ENCODE measurements around the gene CLCC1.
"Not testable (repeated sequence)": the region's sequence is repeated elsewhere in the genome, so short reads cannot be mapped to it uniquely, and the experiment has no call there.

CLCC1 gene

DNA sequence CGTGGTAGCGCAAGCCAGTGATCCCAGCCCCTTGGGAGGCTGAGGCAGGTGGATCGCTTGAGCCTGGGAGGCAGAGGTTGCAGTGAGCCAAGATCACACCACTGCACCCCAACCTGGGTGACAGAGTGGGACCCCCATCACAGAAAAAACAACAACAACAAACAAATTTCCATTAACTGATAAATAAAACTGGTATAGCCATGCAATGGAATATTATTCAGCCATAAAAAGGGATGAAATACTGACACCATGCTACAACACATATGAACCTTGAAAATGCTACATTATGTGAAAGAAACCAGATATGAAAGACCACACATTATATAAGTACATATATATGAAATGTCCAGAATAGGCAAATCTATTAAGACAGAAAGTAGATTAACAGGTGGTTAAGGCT is 12.0 kb downstream of the CLCC1 start:
- Histone ChIP-seq H3K4me1 (no peaks in the 10 kb centered on the region), H3K27ac (no peak overlapping the region), H3K4me3 (ENCODE audit: low read depth, low read length) (no peak overlapping the region), H3K4me2 (ENCODE audit: low read length) (no peak overlapping the region), H3K27me3 (ENCODE audit: control insufficient read depth, insufficient read depth, low read length) (no peaks in the 10 kb centered on the region), H3K36me3 (ENCODE audit: control insufficient read depth, insufficient read depth, low read length) (no peaks in the 10 kb centered on the region), H3K79me2 (peaks cover 3% of the 10 kb centered on the region), H3K9ac (no peak overlapping the region), H3K9me3 (ENCODE audit: control insufficient read depth, low read length) (no peaks in the 10 kb centered on the region), H2AFZ (no peak overlapping the region)
- TF ChIP-seq, protein P1, sequence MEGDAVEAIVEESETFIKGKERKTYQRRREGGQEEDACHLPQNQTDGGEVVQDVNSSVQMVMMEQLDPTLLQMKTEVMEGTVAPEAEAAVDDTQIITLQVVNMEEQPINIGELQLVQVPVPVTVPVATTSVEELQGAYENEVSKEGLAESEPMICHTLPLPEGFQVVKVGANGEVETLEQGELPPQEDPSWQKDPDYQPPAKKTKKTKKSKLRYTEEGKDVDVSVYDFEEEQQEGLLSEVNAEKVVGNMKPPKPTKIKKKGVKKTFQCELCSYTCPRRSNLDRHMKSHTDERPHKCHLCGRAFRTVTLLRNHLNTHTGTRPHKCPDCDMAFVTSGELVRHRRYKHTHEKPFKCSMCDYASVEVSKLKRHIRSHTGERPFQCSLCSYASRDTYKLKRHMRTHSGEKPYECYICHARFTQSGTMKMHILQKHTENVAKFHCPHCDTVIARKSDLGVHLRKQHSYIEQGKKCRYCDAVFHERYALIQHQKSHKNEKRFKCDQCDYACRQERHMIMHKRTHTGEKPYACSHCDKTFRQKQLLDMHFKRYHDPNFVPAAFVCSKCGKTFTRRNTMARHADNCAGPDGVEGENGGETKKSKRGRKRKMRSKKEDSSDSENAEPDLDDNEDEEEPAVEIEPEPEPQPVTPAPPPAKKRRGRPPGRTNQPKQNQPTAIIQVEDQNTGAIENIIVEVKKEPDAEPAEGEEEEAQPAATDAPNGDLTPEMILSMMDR (IDR thresholded peaks at IDR 0.05), result no peak

DNA sequence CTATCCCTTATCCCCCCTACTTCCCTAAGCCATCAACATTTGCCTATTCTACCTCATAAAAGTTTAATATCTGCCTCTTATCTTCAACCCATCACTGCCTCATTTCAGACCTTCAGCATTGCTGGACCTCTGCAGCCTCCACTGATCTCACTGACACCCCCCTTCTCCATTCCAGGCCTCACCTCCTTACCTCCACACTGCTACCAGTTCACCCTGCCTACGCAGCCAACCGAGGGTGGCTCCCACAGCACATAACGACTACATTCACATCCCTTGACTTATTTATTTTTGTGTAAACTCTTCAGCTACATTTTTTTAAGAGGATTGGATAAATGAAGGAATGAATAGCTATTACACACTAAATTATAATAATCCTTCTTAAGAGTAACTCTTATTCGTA is 14.2 kb downstream of the CLCC1 start:
- Histone ChIP-seq H3K36me3 (ENCODE audit: control insufficient read depth, insufficient read depth, low read length) (no peaks in the 10 kb centered on the region), H3K9me3 (ENCODE audit: control insufficient read depth, low read length) (no peaks in the 10 kb centered on the region), H3K27ac (no peak overlapping the region), H3K4me1 (no peaks in the 10 kb centered on the region), H3K9ac (no peak overlapping the region), H2AFZ (no peak overlapping the region), H3K27me3 (ENCODE audit: control insufficient read depth, insufficient read depth, low read length) (no peaks in the 10 kb centered on the region), H3K4me3 (ENCODE audit: low read depth, low read length) (no peak overlapping the region), H3K4me2 (ENCODE audit: low read length) (no peak overlapping the region), H3K79me2 (peaks cover 1% of the 10 kb centered on the region)
- TF ChIP-seq, protein P1 (IDR thresholded peaks at IDR 0.05), result no peak

DNA sequence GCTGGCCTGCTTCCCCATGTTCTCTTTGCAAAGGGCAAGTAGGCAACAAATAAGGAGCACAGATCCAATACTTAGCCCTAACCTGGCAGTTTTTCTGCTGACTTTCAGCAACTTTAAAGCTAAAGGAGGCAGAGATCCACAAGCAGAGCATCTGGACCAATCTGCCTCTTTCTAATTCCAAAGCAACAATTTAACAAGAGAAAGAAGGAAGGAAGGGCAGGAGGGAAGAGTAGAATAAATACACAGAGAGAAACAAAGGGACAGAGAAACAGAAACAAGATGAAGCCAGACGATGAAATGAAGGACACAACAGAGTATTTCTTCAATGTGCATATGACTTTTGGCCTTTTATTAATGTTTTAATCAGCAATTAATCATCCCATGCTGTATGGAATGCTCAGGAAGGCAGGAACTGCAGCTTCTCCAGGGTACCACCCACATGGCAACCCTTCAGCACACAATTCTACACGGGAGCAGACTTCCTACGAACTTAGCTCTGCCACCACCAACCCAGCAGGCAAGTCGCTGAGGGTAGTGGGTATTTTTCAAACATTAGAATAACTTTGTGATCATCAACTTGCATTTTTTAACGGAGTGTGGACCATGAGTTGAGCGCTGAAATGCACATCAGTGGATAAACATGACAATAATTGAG is 15.3 kb downstream of the CLCC1 start:
- no peak overlapping the region for H3K4me3 ChIP-seq (ENCODE audit: low read depth, low read length)
- no peaks in the 10 kb centered on the region for H3K27me3 ChIP-seq (ENCODE audit: control insufficient read depth, insufficient read depth, low read length)
- no peaks in the 10 kb centered on the region for H3K79me2 ChIP-seq
- no peaks in the 10 kb centered on the region for H3K36me3 ChIP-seq (ENCODE audit: control insufficient read depth, insufficient read depth, low read length)
- TF ChIP-seq, protein P1 (IDR thresholded peaks at IDR 0.05), result no peak
- H3K9me3 ChIP-seq (ENCODE audit: control insufficient read depth, low read length), result no peaks in the 10 kb centered on the region
- no peak overlapping the region for H2AFZ ChIP-seq
- H3K4me1 ChIP-seq, result no peaks in the 10 kb centered on the region
- no peak overlapping the region for H3K9ac ChIP-seq
- H3K27ac ChIP-seq, result no peak overlapping the region
- peak overlapping the region; percentile 30 for H3K4me2 ChIP-seq (ENCODE audit: low read length)

DNA sequence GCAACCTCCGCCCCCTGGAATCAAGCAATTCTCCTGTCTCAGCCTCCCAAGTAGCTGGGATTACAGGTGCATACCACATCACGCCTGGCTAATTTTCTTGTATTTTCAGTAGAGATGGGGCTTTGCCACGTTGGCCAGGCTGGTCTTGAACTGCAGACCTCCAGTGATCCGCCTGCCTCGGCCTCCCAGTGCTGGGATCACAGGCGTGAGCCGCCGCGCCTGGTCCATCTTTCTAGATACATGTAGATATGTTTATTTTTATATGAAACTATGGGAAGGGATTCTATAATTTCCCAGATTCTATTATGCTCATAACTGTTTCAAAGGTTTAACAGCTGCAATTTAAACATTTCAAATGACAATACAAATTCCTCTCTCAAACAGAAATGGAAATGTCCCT is 27.1 kb downstream of the CLCC1 start:
- Histone ChIP-seq H3K27ac (no peak overlapping the region), H3K9me3 (ENCODE audit: control insufficient read depth, low read length) (no peaks in the 10 kb centered on the region), H3K9ac (no peak overlapping the region), H3K4me2 (ENCODE audit: low read length) (no peak overlapping the region), H3K27me3 (ENCODE audit: control insufficient read depth, insufficient read depth, low read length) (no peaks in the 10 kb centered on the region), H3K79me2 (no peaks in the 10 kb centered on the region), H3K4me3 (ENCODE audit: low read depth, low read length) (no peak overlapping the region), H3K36me3 (ENCODE audit: control insufficient read depth, insufficient read depth, low read length) (no peaks in the 10 kb centered on the region), H2AFZ (no peak overlapping the region), H3K4me1 (no peaks in the 10 kb centered on the region)
- TF ChIP-seq, protein P1 (IDR thresholded peaks at IDR 0.05), result no peak

DNA sequence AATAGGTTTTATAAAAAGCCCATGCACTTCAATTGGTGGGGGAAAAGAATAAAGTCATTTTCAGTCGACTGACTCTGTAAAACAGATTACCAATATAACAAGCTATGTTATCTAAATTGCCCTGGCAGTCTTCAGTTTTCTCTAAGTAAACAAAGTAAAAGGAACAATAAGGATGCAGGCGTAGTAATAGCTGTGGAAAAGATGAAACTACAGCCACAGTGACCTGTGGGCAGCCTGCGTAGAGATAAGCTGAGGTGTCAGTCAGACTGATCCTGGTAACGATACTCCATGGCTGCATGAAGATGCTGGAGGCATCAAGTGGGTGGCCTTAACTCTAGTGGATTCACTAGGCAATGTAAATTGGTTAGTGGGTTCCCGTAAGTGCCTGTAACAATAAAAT is 29.3 kb downstream of the CLCC1 start:
- H3K4me3 ChIP-seq (ENCODE audit: low read depth, low read length), result no peak overlapping the region
- TF ChIP-seq, protein P1 (IDR thresholded peaks at IDR 0.05), result no peak
- H3K9ac ChIP-seq, result no peak overlapping the region
- no peaks in the 10 kb centered on the region for H3K9me3 ChIP-seq (ENCODE audit: control insufficient read depth, low read length)
- no peaks in the 10 kb centered on the region for H3K79me2 ChIP-seq
- no peaks in the 10 kb centered on the region for H3K27me3 ChIP-seq (ENCODE audit: control insufficient read depth, insufficient read depth, low read length)
- no peak overlapping the region for H2AFZ ChIP-seq
- no peak overlapping the region for H3K4me2 ChIP-seq (ENCODE audit: low read length)
- H3K36me3 ChIP-seq (ENCODE audit: control insufficient read depth, insufficient read depth, low read length), result no peaks in the 10 kb centered on the region
- H3K4me1 ChIP-seq, result no peaks in the 10 kb centered on the region
- H3K27ac ChIP-seq, result no peak overlapping the region

DNA sequence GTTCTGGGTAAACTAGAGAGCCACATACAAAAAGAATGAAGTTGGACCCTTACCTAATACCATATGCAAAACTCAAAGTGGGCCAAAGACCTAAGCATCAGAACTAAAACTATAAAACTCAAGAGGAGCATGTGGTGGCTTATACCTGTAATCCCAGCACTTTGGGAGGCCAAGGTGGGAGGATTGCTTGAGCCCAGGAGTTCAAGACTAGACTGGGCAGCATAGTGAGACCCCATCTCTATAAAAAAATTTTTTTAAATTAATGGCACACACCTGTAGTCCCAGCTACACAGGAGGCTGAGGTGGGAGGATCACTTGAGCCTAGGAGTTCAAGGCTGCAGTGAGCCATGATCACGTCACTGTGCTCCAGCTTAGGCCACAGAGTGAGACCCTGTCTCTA is 35.7 kb downstream of the CLCC1 start:
- not testable (repeated sequence) for H2AFZ ChIP-seq; H3K27me3 ChIP-seq (ENCODE audit: control insufficient read depth, insufficient read depth, low read length); H3K79me2 ChIP-seq; H3K36me3 ChIP-seq (ENCODE audit: control insufficient read depth, insufficient read depth, low read length); H3K4me2 ChIP-seq (ENCODE audit: low read length); H3K4me1 ChIP-seq; H3K4me3 ChIP-seq (ENCODE audit: low read depth, low read length); H3K9me3 ChIP-seq (ENCODE audit: control insufficient read depth, low read length); H3K27ac ChIP-seq; H3K9ac ChIP-seq

All from parathyroid adenoma (tissue), 2 donors.